Astrocyte of the spinal cord (primary cell): ENCODE measurements around the gene C1GALT1.
"Not testable (repeated sequence)": the region's sequence is repeated elsewhere in the genome, so short reads cannot be mapped to it uniquely, and the experiment has no call there.

Source experiments
- DNase-seq: peaks from one replicate; pipeline ENCODE4 v3.0.0; 2011; ENCODE audit warnings: low read depth, low spot score
- H3K4me3 ChIP-seq: 2 replicates; pipeline ENCODE4 v1.5.1; 2011; ENCODE audit warnings: low read depth, mild to moderate bottlenecking, low read length, moderate library complexity
- in situ Hi-C: cut with HindIII; loops from 2 replicates; pipeline ENCODE4 v1.10.0; 2017; ENCODE audit warnings: low sequenced_read_pairs
- TF ChIP-seq, protein P1 (sequence below): IDR thresholded peaks from 2 replicates; pipeline ENCODE4 v1.5.1; 2012; ENCODE audit warnings: low read depth, mild to moderate bottlenecking, low read length, inconsistent platforms

The C1GALT1 gene

DNA sequence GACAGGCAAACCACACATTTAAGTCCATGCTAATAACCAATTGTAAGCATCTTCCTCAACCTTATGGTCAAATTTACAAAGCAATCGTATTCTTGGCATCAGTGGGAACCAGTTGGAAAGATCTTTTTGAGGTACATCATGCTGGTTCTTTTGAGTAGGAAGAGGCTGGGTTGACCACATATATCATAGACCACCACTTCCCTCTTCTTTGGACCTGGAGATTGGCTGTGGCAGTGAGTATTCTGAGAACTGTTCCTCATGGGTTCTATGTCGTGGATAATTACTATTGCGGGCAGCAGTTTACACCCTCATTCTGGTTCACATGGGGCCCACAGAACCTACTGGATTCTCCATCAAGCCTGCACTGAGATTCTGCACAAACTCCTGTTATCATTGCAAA is 35.5 kb upstream of the C1GALT1 start:
- no peak for DNase-seq
- TF ChIP-seq, protein P1, sequence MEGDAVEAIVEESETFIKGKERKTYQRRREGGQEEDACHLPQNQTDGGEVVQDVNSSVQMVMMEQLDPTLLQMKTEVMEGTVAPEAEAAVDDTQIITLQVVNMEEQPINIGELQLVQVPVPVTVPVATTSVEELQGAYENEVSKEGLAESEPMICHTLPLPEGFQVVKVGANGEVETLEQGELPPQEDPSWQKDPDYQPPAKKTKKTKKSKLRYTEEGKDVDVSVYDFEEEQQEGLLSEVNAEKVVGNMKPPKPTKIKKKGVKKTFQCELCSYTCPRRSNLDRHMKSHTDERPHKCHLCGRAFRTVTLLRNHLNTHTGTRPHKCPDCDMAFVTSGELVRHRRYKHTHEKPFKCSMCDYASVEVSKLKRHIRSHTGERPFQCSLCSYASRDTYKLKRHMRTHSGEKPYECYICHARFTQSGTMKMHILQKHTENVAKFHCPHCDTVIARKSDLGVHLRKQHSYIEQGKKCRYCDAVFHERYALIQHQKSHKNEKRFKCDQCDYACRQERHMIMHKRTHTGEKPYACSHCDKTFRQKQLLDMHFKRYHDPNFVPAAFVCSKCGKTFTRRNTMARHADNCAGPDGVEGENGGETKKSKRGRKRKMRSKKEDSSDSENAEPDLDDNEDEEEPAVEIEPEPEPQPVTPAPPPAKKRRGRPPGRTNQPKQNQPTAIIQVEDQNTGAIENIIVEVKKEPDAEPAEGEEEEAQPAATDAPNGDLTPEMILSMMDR, result no peak
- in situ Hi-C loops, result no loop called here
- no peak overlapping the region for H3K4me3 ChIP-seq

DNA sequence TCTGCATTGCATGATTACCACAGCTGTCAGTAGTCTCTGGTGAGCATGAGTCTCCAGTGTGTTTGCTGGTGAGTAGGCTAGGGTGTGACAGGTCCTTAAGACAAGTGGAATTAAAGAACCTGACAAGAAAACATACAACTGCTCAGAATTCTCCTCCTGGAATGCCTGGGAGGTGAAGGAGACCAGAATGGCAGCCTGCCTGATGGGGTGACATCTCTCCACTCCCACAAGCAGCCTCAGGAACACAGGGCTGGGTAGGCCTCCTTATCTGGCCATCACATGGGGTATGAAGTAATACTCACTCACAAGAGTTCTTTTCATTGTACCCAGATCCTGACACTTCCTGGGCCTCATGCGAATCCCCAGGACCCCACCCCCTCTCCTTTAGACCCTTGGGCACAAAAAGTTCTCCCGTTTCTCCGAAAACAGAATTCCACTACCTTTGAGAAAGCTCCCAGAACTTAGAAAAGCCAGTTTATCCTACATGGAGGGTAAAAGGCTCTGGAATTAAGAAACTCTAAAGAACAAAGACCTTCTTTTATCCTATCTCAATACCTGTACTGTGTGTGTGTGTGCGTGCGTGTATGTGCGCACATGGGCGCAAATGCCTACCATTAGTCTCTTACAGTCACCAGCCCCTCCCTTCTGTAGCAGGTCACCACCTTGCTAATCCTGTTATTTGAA is 33.4 kb upstream of the C1GALT1 start:
- no peak for DNase-seq
- TF ChIP-seq, protein P1, result no peak
- no peak overlapping the region for H3K4me3 ChIP-seq
- in situ Hi-C loops, result no loop called here

GRCh38 chr7:7151285-7151684 is 31.1 kb upstream of the C1GALT1 start:
- DNase-seq, result no peak
- H3K4me3 ChIP-seq, result no peak overlapping the region
- in situ Hi-C loops, result no loop called here
- TF ChIP-seq, protein P1, result no peak

GRCh38 chr7:7151865-7152264 is 30.5 kb upstream of the C1GALT1 start:
- no peak overlapping the region for H3K4me3 ChIP-seq
- no peak for DNase-seq
- in situ Hi-C loops, result no loop called here
- TF ChIP-seq, protein P1, result no peak

DNA sequence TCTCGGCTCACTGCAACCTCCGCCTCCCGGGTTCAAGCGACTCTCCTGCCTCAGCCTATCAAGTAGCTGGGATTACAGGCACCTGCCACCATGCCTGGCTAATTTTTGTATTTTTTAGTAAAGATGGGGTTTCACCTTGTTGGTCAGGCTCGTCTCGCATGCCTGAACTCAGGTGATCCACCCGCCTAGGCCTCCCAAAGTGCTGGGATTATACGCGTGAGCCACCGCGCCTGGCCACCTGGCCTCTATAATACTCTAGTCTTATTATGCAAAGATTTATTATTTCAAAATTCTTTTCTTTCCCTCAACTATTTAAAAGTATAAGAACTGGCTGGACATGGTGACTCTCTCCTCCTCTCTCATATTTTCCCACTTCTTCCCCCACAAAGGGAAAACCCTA is 30.0 kb upstream of the C1GALT1 start:
- in situ Hi-C loops, result no loop called here
- no peak overlapping the region for H3K4me3 ChIP-seq
- no peak for DNase-seq
- TF ChIP-seq, protein P1, result no peak

- H3K4me3 ChIP-seq, in situ Hi-C loops, DNase-seq: not testable (repeated sequence)
Observed at GRCh38 chr7:7154355-7154754, 28.0 kb upstream of the C1GALT1 start.

- H3K4me3 ChIP-seq, result no peak overlapping the region
- TF ChIP-seq, protein P1, result no peak
- DNase-seq, result no peak
- in situ Hi-C loops, result no loop called here
Observed at GRCh38 chr7:7156663-7157062, 25.7 kb upstream of the C1GALT1 start.
